Measurements from ENCODE around the gene PPP2R2C. TPM values are rescaled to one million over a fixed set of nuclear protein-coding genes. Genes with fewer than 3 reads are reported as not detected.
A peak's percentile ranks its signal among the peaks of the same experiment; 100 is the strongest.

The PPP2R2C gene
- total RNA-seq, 1 donor: under 0.01 TPM

DNA sequence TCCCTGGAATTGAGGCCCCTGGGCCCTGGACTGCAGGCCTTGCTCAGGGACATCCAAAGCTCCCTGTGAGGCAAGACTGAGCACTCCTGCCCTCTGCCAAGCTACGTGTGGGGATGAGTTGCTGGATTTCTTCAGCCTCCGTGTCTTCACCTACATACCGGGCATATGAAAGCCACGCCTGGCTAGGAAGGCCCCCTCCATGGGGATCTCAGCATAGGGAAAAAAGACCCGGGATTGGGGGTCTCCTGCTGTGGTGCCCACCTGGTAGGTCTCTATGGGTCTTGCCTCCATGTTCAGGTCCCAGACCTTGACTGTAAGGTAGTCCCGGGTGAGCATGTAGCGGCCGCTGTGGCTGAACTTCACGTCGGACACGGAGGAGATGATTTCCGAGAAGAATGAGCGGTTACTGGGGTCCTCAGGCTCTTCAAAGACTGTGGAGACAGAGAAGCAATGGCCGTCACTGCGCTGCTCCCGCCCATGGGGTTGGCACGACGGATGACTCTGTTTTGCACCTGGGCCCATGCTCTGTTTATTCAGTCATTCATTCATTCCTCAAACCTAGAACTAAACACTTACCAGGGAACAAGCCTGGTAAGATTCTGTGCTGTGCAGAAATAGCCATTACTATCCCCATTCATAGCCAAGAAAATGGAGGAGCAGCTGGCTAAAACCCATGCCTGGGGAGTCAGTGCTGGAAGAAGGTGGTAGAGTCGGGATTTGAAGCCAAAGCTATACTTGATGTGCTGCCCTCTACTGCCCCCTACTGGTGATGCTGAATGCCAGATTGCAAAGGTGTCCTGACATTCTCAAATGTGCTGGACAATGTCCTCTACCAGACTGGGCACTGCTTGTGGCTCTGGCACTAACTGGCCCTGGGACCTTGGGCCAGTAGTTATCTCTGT, 138.9 kb downstream of the PPP2R2C start:
- Histone ChIP-seq H4K20me1 (ENCODE audit: insufficient read depth, low read length) (no peaks in the 10 kb centered on the region), H3K27me3 (ENCODE audit: insufficient read depth, low read length) (peaks cover 14% of the 10 kb centered on the region), H3K9me3 (ENCODE audit: low read depth, low read length) (no peaks in the 10 kb centered on the region), H3K4me1 (ENCODE audit: insufficient read depth, low read length) (no peaks in the 10 kb centered on the region), H3K36me3 (ENCODE audit: insufficient read depth, low read length) (no peaks in the 10 kb centered on the region), H3K79me2 (ENCODE audit: insufficient read depth, low read length) (no peaks in the 10 kb centered on the region), H3K4me2 (ENCODE audit: insufficient read depth, low read length) (no peak overlapping the region), H3K27ac (ENCODE audit: low read depth, low read length) (no peak overlapping the region), H3K4me3 (ENCODE audit: insufficient read depth, low read length) (no peak overlapping the region), H2AFZ (ENCODE audit: low read length) (no peak overlapping the region)
- TF ChIP-seq, protein P1, sequence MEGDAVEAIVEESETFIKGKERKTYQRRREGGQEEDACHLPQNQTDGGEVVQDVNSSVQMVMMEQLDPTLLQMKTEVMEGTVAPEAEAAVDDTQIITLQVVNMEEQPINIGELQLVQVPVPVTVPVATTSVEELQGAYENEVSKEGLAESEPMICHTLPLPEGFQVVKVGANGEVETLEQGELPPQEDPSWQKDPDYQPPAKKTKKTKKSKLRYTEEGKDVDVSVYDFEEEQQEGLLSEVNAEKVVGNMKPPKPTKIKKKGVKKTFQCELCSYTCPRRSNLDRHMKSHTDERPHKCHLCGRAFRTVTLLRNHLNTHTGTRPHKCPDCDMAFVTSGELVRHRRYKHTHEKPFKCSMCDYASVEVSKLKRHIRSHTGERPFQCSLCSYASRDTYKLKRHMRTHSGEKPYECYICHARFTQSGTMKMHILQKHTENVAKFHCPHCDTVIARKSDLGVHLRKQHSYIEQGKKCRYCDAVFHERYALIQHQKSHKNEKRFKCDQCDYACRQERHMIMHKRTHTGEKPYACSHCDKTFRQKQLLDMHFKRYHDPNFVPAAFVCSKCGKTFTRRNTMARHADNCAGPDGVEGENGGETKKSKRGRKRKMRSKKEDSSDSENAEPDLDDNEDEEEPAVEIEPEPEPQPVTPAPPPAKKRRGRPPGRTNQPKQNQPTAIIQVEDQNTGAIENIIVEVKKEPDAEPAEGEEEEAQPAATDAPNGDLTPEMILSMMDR (IDR thresholded peaks at IDR 0.05; ENCODE audit: extremely low read depth, low read depth, low read length): peak; percentile 56
- DNase-seq (ENCODE audit: insufficient read length, low spot score, missing footprints): no peak

DNA sequence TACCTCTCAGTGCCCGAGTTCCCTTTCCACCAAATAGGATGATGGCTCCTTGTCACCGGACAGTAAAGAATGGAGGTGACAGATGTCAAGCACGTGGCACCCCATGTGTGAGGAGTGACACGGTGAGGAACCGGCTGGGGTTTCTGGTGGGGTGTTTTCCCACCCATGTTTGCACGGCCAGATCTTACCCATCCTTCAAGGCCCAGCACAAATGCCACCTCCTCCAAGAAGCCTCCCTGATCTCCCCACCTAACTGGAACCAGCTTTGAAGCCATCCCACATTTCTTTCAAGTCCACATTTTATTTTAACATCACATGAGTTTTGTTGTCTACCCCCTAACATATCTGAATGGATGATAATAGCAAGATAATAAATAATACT, 139.8 kb downstream of the PPP2R2C start:
- Histone ChIP-seq H3K4me2 (ENCODE audit: insufficient read depth, low read length) (no peak overlapping the region), H3K36me3 (ENCODE audit: insufficient read depth, low read length) (no peaks in the 10 kb centered on the region), H3K4me3 (ENCODE audit: insufficient read depth, low read length) (no peak overlapping the region), H3K27me3 (ENCODE audit: insufficient read depth, low read length) (peaks cover 6% of the 10 kb centered on the region), H3K27ac (ENCODE audit: low read depth, low read length) (no peak overlapping the region), H3K4me1 (ENCODE audit: insufficient read depth, low read length) (no peaks in the 10 kb centered on the region), H3K79me2 (ENCODE audit: insufficient read depth, low read length) (no peaks in the 10 kb centered on the region), H4K20me1 (ENCODE audit: insufficient read depth, low read length) (no peaks in the 10 kb centered on the region), H2AFZ (ENCODE audit: low read length) (no peak overlapping the region), H3K9me3 (ENCODE audit: low read depth, low read length) (no peaks in the 10 kb centered on the region)
- TF ChIP-seq, protein P1 (IDR thresholded peaks at IDR 0.05; ENCODE audit: extremely low read depth, low read depth, low read length): no peak
- DNase-seq (ENCODE audit: insufficient read length, low spot score, missing footprints): no peak

DNA sequence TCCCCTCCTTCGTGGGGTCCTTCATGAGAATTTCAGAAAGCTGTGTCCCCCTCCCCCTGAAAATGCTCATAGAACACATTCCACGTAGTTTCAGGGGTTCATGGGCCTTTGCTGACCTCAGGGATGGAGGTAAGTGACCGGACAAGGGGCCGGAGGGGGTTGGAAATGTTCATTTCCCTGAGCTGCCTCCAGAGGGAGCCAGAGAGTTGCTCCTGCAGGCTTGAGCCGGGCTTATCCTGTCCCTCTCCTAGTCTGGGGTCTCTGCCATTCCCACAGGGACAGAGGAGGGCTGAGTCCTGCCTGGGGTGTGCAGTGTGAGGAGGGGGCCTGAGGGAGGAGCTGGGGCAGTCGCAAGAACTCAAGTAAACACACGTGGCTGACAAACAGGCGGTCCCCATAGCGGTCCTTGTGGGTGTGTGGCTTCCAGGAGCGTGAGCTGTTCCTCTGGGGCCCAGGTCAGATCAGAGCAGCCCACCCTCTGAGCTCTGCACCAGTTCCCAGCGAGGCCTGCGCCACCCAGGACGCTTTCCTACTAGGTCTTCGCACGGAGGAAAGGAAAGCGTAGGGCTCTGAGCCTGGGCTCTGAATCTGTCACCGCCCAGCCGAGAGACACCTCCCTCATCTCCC, 140.3 kb downstream of the PPP2R2C start:
- H3K79me2 ChIP-seq (ENCODE audit: insufficient read depth, low read length): no peaks in the 10 kb centered on the region
- no peak overlapping the region for H3K4me2 ChIP-seq (ENCODE audit: insufficient read depth, low read length)
- no peak overlapping the region for H3K4me3 ChIP-seq (ENCODE audit: insufficient read depth, low read length)
- H3K4me1 ChIP-seq (ENCODE audit: insufficient read depth, low read length): no peaks in the 10 kb centered on the region
- no peaks in the 10 kb centered on the region for H4K20me1 ChIP-seq (ENCODE audit: insufficient read depth, low read length)
- no peaks in the 10 kb centered on the region for H3K36me3 ChIP-seq (ENCODE audit: insufficient read depth, low read length)
- H3K27me3 ChIP-seq (ENCODE audit: insufficient read depth, low read length): peaks cover under 1% of the 10 kb centered on the region
- peak; percentile 90 for DNase-seq (ENCODE audit: insufficient read length, low spot score, missing footprints)
- TF ChIP-seq, protein P1 (IDR thresholded peaks at IDR 0.05; ENCODE audit: extremely low read depth, low read depth, low read length): peak; percentile 88
- no peaks in the 10 kb centered on the region for H3K9me3 ChIP-seq (ENCODE audit: low read depth, low read length)
- H3K27ac ChIP-seq (ENCODE audit: low read depth, low read length): no peak overlapping the region
- no peak overlapping the region for H2AFZ ChIP-seq (ENCODE audit: low read length)

DNA sequence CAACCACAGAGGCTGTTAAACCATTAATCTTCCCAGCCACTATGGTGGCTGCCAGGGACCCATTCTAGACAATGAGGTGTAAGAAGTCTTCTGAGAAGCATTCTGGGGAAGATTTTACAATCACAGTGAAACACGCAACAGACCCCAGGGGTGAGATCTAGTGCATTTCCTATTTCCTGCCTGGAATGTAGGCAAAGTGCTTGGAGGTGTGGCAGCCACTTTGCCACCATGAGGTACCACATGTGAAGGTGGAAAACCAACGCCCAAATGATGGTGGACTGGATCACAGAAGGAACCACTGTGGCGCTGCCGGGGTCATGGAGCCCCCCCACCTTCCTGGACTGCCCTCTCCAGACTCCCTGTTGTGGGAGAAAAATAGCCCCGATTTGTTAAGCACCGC, 140.9 kb downstream of the PPP2R2C start:
- Histone ChIP-seq H3K9me3 (ENCODE audit: low read depth, low read length) (no peaks in the 10 kb centered on the region), H2AFZ (ENCODE audit: low read length) (no peak overlapping the region), H3K27me3 (ENCODE audit: insufficient read depth, low read length) (no peaks in the 10 kb centered on the region), H3K36me3 (ENCODE audit: insufficient read depth, low read length) (no peaks in the 10 kb centered on the region), H3K27ac (ENCODE audit: low read depth, low read length) (no peak overlapping the region), H3K4me2 (ENCODE audit: insufficient read depth, low read length) (no peak overlapping the region), H3K4me3 (ENCODE audit: insufficient read depth, low read length) (no peak overlapping the region), H3K4me1 (ENCODE audit: insufficient read depth, low read length) (no peaks in the 10 kb centered on the region), H3K79me2 (ENCODE audit: insufficient read depth, low read length) (no peaks in the 10 kb centered on the region), H4K20me1 (ENCODE audit: insufficient read depth, low read length) (no peaks in the 10 kb centered on the region)
- no peak for DNase-seq (ENCODE audit: insufficient read length, low spot score, missing footprints)
- TF ChIP-seq, protein P1 (IDR thresholded peaks at IDR 0.05; ENCODE audit: extremely low read depth, low read depth, low read length): no peak

Measured in osteoblast (primary cell).